WTC11 (cell line): ENCODE measurements around the gene ZNF425. TPM values are rescaled to one million over a fixed set of nuclear protein-coding genes. Genes with fewer than 3 reads are reported as not detected.

Source experiments
- AFF4 ChIP-seq: sonication (generic); formaldehyde crosslinking; IDR thresholded peaks from 2 replicates; pipeline ENCODE4 v1.8.1; 2023; ENCODE audit warnings: mild to moderate bottlenecking, missing genetic modification reagents, borderline replicate concordance
- AR ChIP-seq: fragments of 250-450 bp; sonication (Bioruptor Pico); IDR thresholded peaks from 2 replicates; pipeline ENCODE4 v1.9.0; 2021; ENCODE audit warnings: mild to moderate bottlenecking
- ATF1 ChIP-seq: sonication (generic); formaldehyde crosslinking; IDR thresholded peaks from 2 replicates; pipeline ENCODE4 v1.8.1; 2023; ENCODE audit warnings: mild to moderate bottlenecking, moderate library complexity, missing genetic modification reagents
- ATF3 ChIP-seq: sonication (generic); formaldehyde crosslinking; conservative IDR thresholded peaks from 2 replicates; pipeline ENCODE4 v1.8.1; 2022; ENCODE audit warnings: mild to moderate bottlenecking, missing genetic modification reagents
- CBFB ChIP-seq: sonication (generic); formaldehyde crosslinking; IDR thresholded peaks from 2 replicates; pipeline ENCODE4 v1.8.1; 2022; ENCODE audit warnings: mild to moderate bottlenecking, low read depth, missing genetic modification reagents
- CREB1 ChIP-seq: sonication (generic); formaldehyde crosslinking; IDR thresholded peaks from 2 replicates; pipeline ENCODE4 v1.8.0; 2023; ENCODE audit warnings: mild to moderate bottlenecking, missing genetic modification reagents
- EMX1 ChIP-seq: fragments of 250-450 bp; sonication (Bioruptor Pico); IDR thresholded peaks from 2 replicates; pipeline ENCODE4 v1.8.0; 2021; ENCODE audit warnings: mild to moderate bottlenecking
- ESRRA ChIP-seq: sonication (generic); formaldehyde crosslinking; IDR thresholded peaks from 2 replicates; pipeline ENCODE4 v1.8.1; 2022; ENCODE audit warnings: mild to moderate bottlenecking, missing genetic modification reagents, borderline replicate concordance
- GABPB1 ChIP-seq: sonication (generic); formaldehyde crosslinking; IDR thresholded peaks from 2 replicates; pipeline ENCODE4 v1.8.1; 2023; ENCODE audit warnings: mild to moderate bottlenecking, missing genetic modification reagents
- GTF2I ChIP-seq: fragments of 250-450 bp; sonication (Bioruptor Pico); conservative IDR thresholded peaks from 2 replicates; pipeline ENCODE4 v1.4.0; 2021; ENCODE audit warnings: mild to moderate bottlenecking
- HMGXB4 ChIP-seq: sonication (generic); formaldehyde crosslinking; IDR thresholded peaks from 2 replicates; pipeline ENCODE4 v1.8.1; 2023; ENCODE audit warnings: mild to moderate bottlenecking, moderate library complexity, missing genetic modification reagents
- MAX ChIP-seq: sonication (generic); formaldehyde crosslinking; IDR thresholded peaks from 2 replicates; pipeline ENCODE4 v1.8.0; 2022; ENCODE audit warnings: mild to moderate bottlenecking, missing genetic modification reagents
- MXD4 ChIP-seq: fragments of 250-450 bp; sonication (Bioruptor Pico); IDR thresholded peaks from 2 replicates; pipeline ENCODE4 v1.8.0; 2021; ENCODE audit warnings: mild to moderate bottlenecking, moderate library complexity, borderline replicate concordance
- NFATC4 ChIP-seq: fragments of 250-450 bp; sonication (Bioruptor Pico); IDR thresholded peaks from 2 replicates; pipeline ENCODE4 v1.9.0; 2021; ENCODE audit warnings: mild to moderate bottlenecking
- NFE2L1 ChIP-seq: sonication (generic); formaldehyde crosslinking; IDR thresholded peaks from 2 replicates; pipeline ENCODE4 v1.8.1; 2023; ENCODE audit warnings: missing genetic modification reagents
- NR2C2 ChIP-seq: sonication (generic); formaldehyde crosslinking; IDR thresholded peaks from 2 replicates; pipeline ENCODE4 v1.8.0; 2022; ENCODE audit warnings: mild to moderate bottlenecking, missing genetic modification reagents
- RELA ChIP-seq: sonication (generic); formaldehyde crosslinking; IDR thresholded peaks from 2 replicates; pipeline ENCODE4 v1.8.1; 2022; ENCODE audit warnings: missing genetic modification reagents, mild to moderate bottlenecking, borderline replicate concordance
- SMAD3 ChIP-seq: sonication (generic); formaldehyde crosslinking; IDR thresholded peaks from 2 replicates; pipeline ENCODE4 v1.8.0; 2022; ENCODE audit warnings: missing genetic modification reagents, mild to moderate bottlenecking, borderline replicate concordance
- SOX15 ChIP-seq: fragments of 250-450 bp; sonication (Bioruptor Pico); IDR thresholded peaks from 2 replicates; pipeline ENCODE4 v1.9.0; 2021; ENCODE audit warnings: mild to moderate bottlenecking
- SP1 ChIP-seq: sonication (generic); formaldehyde crosslinking; conservative IDR thresholded peaks from 2 replicates; pipeline ENCODE4 v1.8.1; 2022; ENCODE audit warnings: missing genetic modification reagents
- TEAD1 ChIP-seq: sonication (generic); formaldehyde crosslinking; IDR thresholded peaks from 2 replicates; pipeline ENCODE4 v1.8.0; 2022; ENCODE audit warnings: mild to moderate bottlenecking, missing genetic modification reagents
- USF1 ChIP-seq: sonication (generic); formaldehyde crosslinking; IDR thresholded peaks from 2 replicates; pipeline ENCODE4 v1.8.0; 2022; ENCODE audit warnings: mild to moderate bottlenecking, missing genetic modification reagents
- ZBTB21 ChIP-seq: sonication (generic); formaldehyde crosslinking; IDR thresholded peaks from 2 replicates; pipeline ENCODE4 v1.8.1; 2023; ENCODE audit warnings: mild to moderate bottlenecking, missing genetic modification reagents, borderline replicate concordance
- ZNF263 ChIP-seq: sonication (generic); formaldehyde crosslinking; IDR thresholded peaks from 2 replicates; pipeline ENCODE4 v1.8.1; 2022; ENCODE audit warnings: low read depth, mild to moderate bottlenecking, moderate library complexity, missing genetic modification reagents
- ZNF281 ChIP-seq: sonication (generic); formaldehyde crosslinking; IDR thresholded peaks from 2 replicates; pipeline ENCODE4 v1.8.0; 2023; ENCODE audit warnings: mild to moderate bottlenecking, missing genetic modification reagents
- ZNF396 ChIP-seq: fragments of 250-450 bp; sonication (Bioruptor Pico); IDR thresholded peaks from 2 replicates; pipeline ENCODE4 v1.8.0; 2021; ENCODE audit warnings: mild to moderate bottlenecking, moderate library complexity, borderline replicate concordance
- ZNF416 ChIP-seq: fragments of 250-450 bp; sonication (Bioruptor Pico); IDR thresholded peaks from 2 replicates; pipeline ENCODE4 v1.9.0; 2021; ENCODE audit warnings: mild to moderate bottlenecking, inconsistent platforms
- total RNA-seq: library from RNA; stranded (reverse); gene quantifications from 3 replicates; pipeline ENCODE4 v1.2.3, GENCODE V29; 2021

The ZNF425 gene
- total RNA-seq, 1 experiment from 2014 or later, result 3.8 TPM

GRCh38 chr7:149090397-149091195 lies 35.5 kb downstream of the ZNF425 start, which contains the start of gene ZNF786 (continued):
- no peak for TF ChIP-seq SMAD3 (CRISPR knock-in tag)
- no peak for TF ChIP-seq MXD4 (CRISPR knock-in tag)
- no peak for TF ChIP-seq NFATC4
- peak; percentile 69 for TF ChIP-seq GABPB1
- no peak; the same call in 1 of the 2 replicates for TF ChIP-seq ZBTB21 (CRISPR knock-in tag)
- TF ChIP-seq ZNF396 (CRISPR knock-in tag), result no peak
- TF ChIP-seq CBFB (CRISPR knock-in tag), result no peak
- no peak for TF ChIP-seq ATF3 (CRISPR knock-in tag)
- TF ChIP-seq NR2C2 (CRISPR knock-in tag), result no peak
- TF ChIP-seq CREB1 (CRISPR knock-in tag), result no peak
- no peak for TF ChIP-seq AR (CRISPR knock-in tag)
- TF ChIP-seq ZNF281, result peak; percentile 40; the same call in 1 of the 2 replicates
- TF ChIP-seq AFF4 (CRISPR knock-in tag), result peak; percentile 95
- peak; percentile 67 for TF ChIP-seq MAX
- TF ChIP-seq ESRRA (CRISPR knock-in tag), result peak; percentile 86; the same call in 1 of the 2 replicates
- peak; percentile 100 for TF ChIP-seq HMGXB4 (CRISPR knock-in tag)
- TF ChIP-seq SP1 (CRISPR knock-in tag), result peak; percentile 52
- TF ChIP-seq EMX1 (CRISPR knock-in tag), result no peak
- TF ChIP-seq ATF1 (CRISPR knock-in tag), result no peak
- peak; percentile 77 for TF ChIP-seq ZNF416
- TF ChIP-seq ZNF263 (CRISPR knock-in tag), result no peak
- TF ChIP-seq RELA, result no peak
- peak; percentile 50 for TF ChIP-seq TEAD1 (CRISPR knock-in tag)
- TF ChIP-seq NFE2L1 (CRISPR knock-in tag), result no peak
- TF ChIP-seq GTF2I (CRISPR knock-in tag), result no peak
- no peak for TF ChIP-seq SOX15 (CRISPR knock-in tag)
- no peak for TF ChIP-seq USF1
